ENCODE data around the gene CDC6.

Gene CDC6

DNA sequence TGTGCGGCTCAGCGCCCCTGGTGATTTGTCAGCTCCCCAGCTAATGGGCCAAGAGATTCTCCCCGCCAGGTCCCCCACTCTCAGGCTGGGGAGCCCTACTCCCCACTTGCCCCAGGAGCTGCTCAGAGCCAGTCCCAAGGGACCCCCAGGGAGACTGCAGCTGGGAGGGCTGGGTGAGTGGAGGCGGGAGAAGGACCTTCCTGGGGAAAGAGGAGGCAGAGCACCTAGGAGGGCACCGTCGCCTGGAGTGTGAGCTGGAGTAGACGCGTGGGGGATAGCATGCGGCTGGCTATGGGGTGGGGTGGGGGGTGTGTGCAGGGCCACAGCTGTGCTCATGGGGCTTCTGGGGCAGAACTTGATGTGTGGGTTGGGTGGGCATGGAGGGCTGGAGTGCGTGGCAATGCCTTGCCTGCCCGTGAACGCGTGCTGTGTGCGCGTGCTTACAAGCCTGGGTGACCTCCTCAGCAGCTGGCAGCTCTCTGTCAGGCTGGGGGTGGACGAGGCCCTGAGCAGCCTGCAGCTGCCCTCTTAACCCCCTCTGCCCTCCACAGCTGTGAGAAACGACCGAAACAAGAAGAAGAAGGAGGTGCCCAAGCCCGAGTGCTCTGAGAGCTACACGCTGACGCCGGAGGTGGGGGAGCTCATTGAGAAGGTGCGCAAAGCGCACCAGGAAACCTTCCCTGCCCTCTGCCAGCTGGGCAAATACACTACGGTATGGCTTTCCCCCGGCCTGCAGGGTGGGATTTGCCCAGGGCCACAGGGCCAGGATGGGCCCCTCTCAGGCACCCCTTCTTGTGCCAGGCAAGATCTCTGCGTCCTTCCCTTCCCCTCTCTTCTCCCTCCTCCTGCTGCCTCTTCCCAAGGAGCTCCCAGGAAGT is 63.9 kb downstream of the CDC6 start:
- H3K4me1 ChIP-seq (ENCODE audit: low read length), result peaks cover 7% of the 10 kb centered on the region
- H3K4me3 ChIP-seq (ENCODE audit: low read length), result no peak overlapping the region
- TF ChIP-seq EZH2phosphoT487 (IDR thresholded peaks at IDR 0.05; ENCODE audit: low read depth), result no peak
- TF ChIP-seq, protein P1, sequence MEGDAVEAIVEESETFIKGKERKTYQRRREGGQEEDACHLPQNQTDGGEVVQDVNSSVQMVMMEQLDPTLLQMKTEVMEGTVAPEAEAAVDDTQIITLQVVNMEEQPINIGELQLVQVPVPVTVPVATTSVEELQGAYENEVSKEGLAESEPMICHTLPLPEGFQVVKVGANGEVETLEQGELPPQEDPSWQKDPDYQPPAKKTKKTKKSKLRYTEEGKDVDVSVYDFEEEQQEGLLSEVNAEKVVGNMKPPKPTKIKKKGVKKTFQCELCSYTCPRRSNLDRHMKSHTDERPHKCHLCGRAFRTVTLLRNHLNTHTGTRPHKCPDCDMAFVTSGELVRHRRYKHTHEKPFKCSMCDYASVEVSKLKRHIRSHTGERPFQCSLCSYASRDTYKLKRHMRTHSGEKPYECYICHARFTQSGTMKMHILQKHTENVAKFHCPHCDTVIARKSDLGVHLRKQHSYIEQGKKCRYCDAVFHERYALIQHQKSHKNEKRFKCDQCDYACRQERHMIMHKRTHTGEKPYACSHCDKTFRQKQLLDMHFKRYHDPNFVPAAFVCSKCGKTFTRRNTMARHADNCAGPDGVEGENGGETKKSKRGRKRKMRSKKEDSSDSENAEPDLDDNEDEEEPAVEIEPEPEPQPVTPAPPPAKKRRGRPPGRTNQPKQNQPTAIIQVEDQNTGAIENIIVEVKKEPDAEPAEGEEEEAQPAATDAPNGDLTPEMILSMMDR (IDR thresholded peaks at IDR 0.05; ENCODE audit: low read depth, low read length), result no peak
- H4K20me1 ChIP-seq (ENCODE audit: insufficient read depth, low read length), result peaks cover 45% of the 10 kb centered on the region
- H3K79me2 ChIP-seq (ENCODE audit: low read length), result peaks cover 12% of the 10 kb centered on the region
- H3K27me3 ChIP-seq (ENCODE audit: low read depth, low read length), result no peaks in the 10 kb centered on the region
- H3K4me2 ChIP-seq (ENCODE audit: low read length), result no peak overlapping the region
- H2AFZ ChIP-seq (ENCODE audit: low read depth, low read length), result no peak overlapping the region
- H3K36me3 ChIP-seq (replicated peaks; ENCODE audit: low read depth, low read length), result peaks cover 16% of the 10 kb centered on the region
- no peak overlapping the region for H3K27ac ChIP-seq (ENCODE audit: low read length)
- no peaks in the 10 kb centered on the region for H3K9me3 ChIP-seq (ENCODE audit: insufficient read depth, low read length)
- no peak overlapping the region for H3K9ac ChIP-seq (ENCODE audit: low read length)

DNA sequence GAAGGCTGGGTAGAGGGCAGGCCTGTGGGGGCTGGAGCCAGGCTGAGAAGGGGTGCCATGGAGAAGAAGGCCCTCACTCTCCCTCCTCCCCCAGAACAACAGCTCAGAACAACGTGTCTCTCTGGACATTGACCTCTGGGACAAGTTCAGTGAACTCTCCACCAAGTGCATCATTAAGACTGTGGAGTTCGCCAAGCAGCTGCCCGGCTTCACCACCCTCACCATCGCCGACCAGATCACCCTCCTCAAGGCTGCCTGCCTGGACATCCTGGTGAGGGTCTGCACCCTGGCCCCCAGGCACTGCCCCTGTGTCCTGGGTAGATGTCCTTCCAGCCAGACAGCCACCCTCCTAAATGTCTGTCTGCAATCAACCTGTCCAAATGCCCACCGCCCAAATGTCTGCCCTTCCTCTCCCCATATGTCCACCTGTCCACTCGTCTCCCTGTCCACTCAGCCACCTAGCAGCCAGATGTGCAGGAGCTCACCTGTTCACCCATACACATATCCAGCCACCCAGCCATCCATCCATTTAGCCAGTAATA is 64.6 kb downstream of the CDC6 start:
- Histone ChIP-seq H3K27ac (ENCODE audit: low read length) (no peak overlapping the region), H3K4me2 (ENCODE audit: low read length) (no peak overlapping the region)
- TF ChIP-seq EZH2phosphoT487 (IDR thresholded peaks at IDR 0.05; ENCODE audit: low read depth), result no peak
- TF ChIP-seq, protein P1 (IDR thresholded peaks at IDR 0.05; ENCODE audit: low read depth, low read length), result no peak

DNA sequence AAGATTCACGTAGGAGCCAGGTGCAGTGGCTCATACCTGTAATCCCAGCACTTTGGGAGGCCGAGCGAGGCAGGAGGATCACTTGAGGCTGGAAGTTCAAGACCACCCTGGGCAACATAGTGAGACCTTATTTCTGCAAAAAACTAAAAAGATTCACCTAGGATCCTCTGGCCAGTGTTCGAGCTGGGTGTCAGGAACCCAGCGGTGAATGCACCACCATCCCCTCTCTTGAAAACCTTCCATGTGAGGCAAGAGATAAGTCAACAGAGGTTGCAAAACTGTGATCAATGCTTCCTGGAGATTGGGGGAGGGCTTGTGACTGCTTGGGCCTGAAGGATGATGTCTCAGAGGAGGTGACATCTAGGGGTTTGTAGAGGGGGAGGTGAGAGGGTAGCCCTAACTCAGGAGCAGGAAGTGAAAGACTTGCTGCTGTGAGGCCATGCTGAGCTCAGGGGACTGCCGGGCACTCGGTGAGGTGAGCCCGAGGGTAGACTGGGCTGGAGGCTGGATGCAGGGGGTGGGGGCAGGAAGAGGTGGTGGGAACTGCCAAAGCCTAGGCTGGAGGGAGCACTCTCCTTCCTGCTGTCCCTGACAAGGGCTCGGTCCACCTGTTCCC is 65.2 kb downstream of the CDC6 start:
- Histone ChIP-seq H4K20me1 (ENCODE audit: insufficient read depth, low read length) (peaks cover 34% of the 10 kb centered on the region), H2AFZ (ENCODE audit: low read depth, low read length) (no peak overlapping the region), H3K4me3 (ENCODE audit: low read length) (no peak overlapping the region), H3K27me3 (ENCODE audit: low read depth, low read length) (no peaks in the 10 kb centered on the region), H3K9me3 (ENCODE audit: insufficient read depth, low read length) (no peaks in the 10 kb centered on the region), H3K4me2 (ENCODE audit: low read length) (no peak overlapping the region), H3K27ac (ENCODE audit: low read length) (no peak overlapping the region), H3K9ac (ENCODE audit: low read length) (no peak overlapping the region), H3K36me3 (replicated peaks; ENCODE audit: low read depth, low read length) (peaks cover 16% of the 10 kb centered on the region), H3K4me1 (ENCODE audit: low read length) (peaks cover 7% of the 10 kb centered on the region), H3K79me2 (ENCODE audit: low read length) (peaks cover 3% of the 10 kb centered on the region)
- TF ChIP-seq, protein P1 (IDR thresholded peaks at IDR 0.05; ENCODE audit: low read depth, low read length), result no peak
- TF ChIP-seq EZH2phosphoT487 (IDR thresholded peaks at IDR 0.05; ENCODE audit: low read depth), result no peak

More for the DNA sequence above, 64.6 kb downstream of the CDC6 start:
- H3K9me3 ChIP-seq (ENCODE audit: insufficient read depth, low read length), result no peaks in the 10 kb centered on the region
- H3K9ac ChIP-seq (ENCODE audit: low read length), result no peak overlapping the region
- no peak overlapping the region for H3K4me3 ChIP-seq (ENCODE audit: low read length)
- no peaks in the 10 kb centered on the region for H3K27me3 ChIP-seq (ENCODE audit: low read depth, low read length)
- H3K4me1 ChIP-seq (ENCODE audit: low read length), result peaks cover 7% of the 10 kb centered on the region
- no peak overlapping the region for H2AFZ ChIP-seq (ENCODE audit: low read depth, low read length)
- H4K20me1 ChIP-seq (ENCODE audit: insufficient read depth, low read length), result peaks cover 38% of the 10 kb centered on the region
- peaks cover 16% of the 10 kb centered on the region for H3K36me3 ChIP-seq (replicated peaks; ENCODE audit: low read depth, low read length)
- peaks cover 5% of the 10 kb centered on the region for H3K79me2 ChIP-seq (ENCODE audit: low read length)

Measured in OCI-LY3 (cell line).